Skeletal muscle tissue (tissue), 4 donors: ENCODE measurements around the gene HPS3. TPM values are rescaled to one million over a fixed set of nuclear protein-coding genes. Genes with fewer than 3 reads are reported as not detected.
"Not testable (repeated sequence)": the region's sequence is repeated elsewhere in the genome, so short reads cannot be mapped to it uniquely, and the experiment has no call there.

Experiments
- H3K27ac ChIP-seq: one replicate; pipeline ENCODE4 v1.7.0; 2013; ENCODE audit warnings: mild to moderate bottlenecking, low read depth, low read length, inconsistent platforms
- H3K27me3 ChIP-seq, 3 donors: one replicate each; pipeline ENCODE4 v1.7.0; 2013; ENCODE audit warnings: low read length in 3 of 3; ENCODE audit not compliant: control insufficient read depth in 3 of 3, insufficient read depth in 3 of 3
- H3K36me3 ChIP-seq, 3 donors: one replicate each; pipeline ENCODE4 v1.7.0; 2013; ENCODE audit warnings: low read length in 3 of 3; ENCODE audit not compliant: control insufficient read depth in 3 of 3, insufficient read depth in 3 of 3
- H3K4me1 ChIP-seq, 3 donors: one replicate each; pipeline ENCODE4 v1.7.0; 2013; ENCODE audit warnings: low read length in 3 of 3, mild to moderate bottlenecking in 3 of 3; ENCODE audit not compliant: control insufficient read depth in 3 of 3, insufficient read depth in 3 of 3
- H3K4me3 ChIP-seq, 3 donors: one replicate each; pipeline ENCODE4 v1.7.0; 2013; ENCODE audit warnings: low read length in 3 of 3
- H3K9ac ChIP-seq, 3 donors: one replicate each; pipeline ENCODE4 v1.7.0; 2013; ENCODE audit warnings: low read length in 3 of 3, mild to moderate bottlenecking in 3 of 3, moderate library complexity in 2 of 3, low read depth in 1 of 3
- H3K9me3 ChIP-seq, 3 donors: one replicate each; pipeline ENCODE4 v1.7.0; 2013; ENCODE audit warnings: low read length in 3 of 3; ENCODE audit not compliant: control insufficient read depth in 3 of 3
- total RNA-seq: library from RNA; depleted of rRNA; stranded (reverse); fragments of >200 nt; gene quantifications from one replicate; pipeline ENCODE4 v1.2.3, GENCODE V29; 2014
- donor health status: Osteomylitis.

Gene HPS3
- total RNA-seq, 1 donor from 2014 or later: 6.3 TPM

- H3K4me1 ChIP-seq: peaks cover 6 to 20% (median 7%) of the 10 kb centered on the region in 3 donors
- peaks cover 0 to 2% (median 0%) of the 10 kb centered on the region in 3 donors for H3K36me3 ChIP-seq
- peaks cover 0 to 4% (median 0%) of the 10 kb centered on the region in 3 donors for H3K9me3 ChIP-seq
- no peaks in the 10 kb centered on the region for H3K27me3 ChIP-seq
- H3K27ac ChIP-seq: peak overlapping the region; percentile 82
- H3K9ac ChIP-seq: no peak overlapping the region
- no peak overlapping the region for H3K4me3 ChIP-seq
Measured at GRCh38 chr3:149179220-149179619, 49.8 kb downstream of the HPS3 start.

DNA sequence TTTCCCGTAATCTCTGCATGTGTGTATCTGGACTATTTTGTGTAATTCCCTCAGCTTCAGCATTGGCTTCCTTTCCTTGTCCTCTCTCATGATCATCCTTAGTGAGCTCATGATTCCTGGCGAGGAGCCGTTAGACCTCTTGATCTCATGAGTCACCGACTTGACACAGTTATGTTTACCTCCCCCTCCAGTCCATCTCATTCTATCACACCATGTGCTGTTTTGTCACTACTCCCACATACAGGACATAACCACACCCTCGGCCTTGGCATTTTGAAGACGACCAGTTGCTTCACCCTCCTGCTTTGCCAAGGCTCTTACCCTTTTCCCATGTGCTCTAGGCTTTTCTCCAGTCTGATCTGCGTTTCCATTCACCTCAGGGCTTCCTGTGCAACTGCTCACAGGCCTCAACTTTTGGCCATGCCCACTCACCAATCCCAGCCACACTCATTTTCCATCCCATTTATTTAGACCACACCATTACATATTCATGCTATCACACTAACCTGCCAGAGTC is 50.7 kb downstream of the HPS3 start:
- Histone ChIP-seq H3K27me3 (no peaks in the 10 kb centered on the region), H3K9ac (no peak overlapping the region), H3K36me3 (peaks cover 0 to 2% (median 0%) of the 10 kb centered on the region in 3 donors), H3K9me3 (peaks cover 0 to 4% (median 0%) of the 10 kb centered on the region in 3 donors), H3K27ac (peak overlapping the region; percentile 82), H3K4me3 (no peak overlapping the region), H3K4me1 (peaks cover 6 to 20% (median 7%) of the 10 kb centered on the region in 3 donors)

DNA sequence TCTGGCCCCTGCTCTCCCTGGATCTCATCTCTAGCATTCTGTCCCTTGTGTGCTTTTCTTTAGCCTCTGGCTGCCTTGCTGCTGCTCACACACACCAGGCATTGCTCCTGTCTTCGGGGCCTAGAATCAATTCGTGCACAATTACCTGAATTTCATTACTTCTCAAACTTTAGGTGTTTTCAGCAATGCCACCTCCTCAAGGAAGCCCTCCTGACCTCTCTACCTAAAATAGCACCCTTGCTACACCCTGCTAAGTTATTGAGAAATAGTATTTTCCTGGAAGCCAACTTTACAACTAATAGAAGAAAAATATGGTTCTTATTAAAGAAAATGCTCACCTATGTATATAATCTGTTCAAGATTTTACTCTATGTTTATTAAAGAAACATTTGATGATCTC is 51.7 kb downstream of the HPS3 start:
- H3K27ac ChIP-seq: no peak overlapping the region
- peaks cover 0 to 4% (median 0%) of the 10 kb centered on the region in 3 donors for H3K9me3 ChIP-seq
- H3K27me3 ChIP-seq: no peaks in the 10 kb centered on the region
- peaks cover 0 to 2% (median 0%) of the 10 kb centered on the region in 3 donors for H3K36me3 ChIP-seq
- H3K9ac ChIP-seq: no peak overlapping the region
- H3K4me1 ChIP-seq: peaks cover 6 to 20% (median 7%) of the 10 kb centered on the region in 3 donors
- H3K4me3 ChIP-seq: no peak overlapping the region

DNA sequence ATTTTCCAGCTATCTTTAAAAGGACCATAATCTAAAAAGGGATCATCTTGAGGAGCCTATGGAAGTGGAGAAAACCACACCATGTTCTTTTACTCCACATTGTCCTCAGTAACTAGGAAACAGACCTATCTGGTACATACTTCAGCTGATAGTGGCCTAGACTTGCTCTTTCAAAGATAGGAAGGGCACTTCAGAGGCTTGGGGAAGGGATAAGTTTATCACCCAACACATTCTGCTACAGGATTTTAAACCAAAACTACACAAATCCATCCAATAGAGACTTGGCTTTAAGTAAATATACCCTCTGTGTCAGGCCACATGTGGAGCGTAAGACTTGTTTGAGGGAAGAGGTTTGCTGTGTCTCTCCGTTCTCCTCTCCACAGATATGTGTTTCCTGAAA is 56.8 kb downstream of the HPS3 start:
- no peaks in the 10 kb centered on the region for H3K27me3 ChIP-seq
- no peaks in the 10 kb centered on the region for H3K9me3 ChIP-seq
- no peak overlapping the region for H3K27ac ChIP-seq
- no peak overlapping the region for H3K4me3 ChIP-seq
- no peaks in the 10 kb centered on the region for H3K4me1 ChIP-seq
- no peaks in the 10 kb centered on the region for H3K36me3 ChIP-seq
- H3K9ac ChIP-seq: no peak overlapping the region

- H3K4me1 ChIP-seq: no peaks in the 10 kb centered on the region
- no peak overlapping the region for H3K4me3 ChIP-seq
- no peak overlapping the region for H3K9ac ChIP-seq
- no peaks in the 10 kb centered on the region for H3K36me3 ChIP-seq
- no peaks in the 10 kb centered on the region for H3K9me3 ChIP-seq
- no peaks in the 10 kb centered on the region for H3K27me3 ChIP-seq
- H3K27ac ChIP-seq: no peak overlapping the region
Measured at GRCh38 chr3:149186721-149187120, 57.3 kb downstream of the HPS3 start.

- H3K27me3 ChIP-seq: no peaks in the 10 kb centered on the region
- H3K36me3 ChIP-seq: no peaks in the 10 kb centered on the region
- H3K4me1 ChIP-seq: no peaks in the 10 kb centered on the region
- H3K9me3 ChIP-seq: no peaks in the 10 kb centered on the region
- H3K27ac ChIP-seq: no peak overlapping the region
- H3K4me3 ChIP-seq: no peak overlapping the region
- no peak overlapping the region for H3K9ac ChIP-seq
Measured at GRCh38 chr3:149188494-149188893, 59.1 kb downstream of the HPS3 start.

- Histone ChIP-seq H3K9ac (no peak overlapping the region), H3K27ac (no peak overlapping the region), H3K9me3 (no peaks in the 10 kb centered on the region), H3K4me3 (no peak overlapping the region), H3K36me3 (no peaks in the 10 kb centered on the region), H3K27me3 (peaks cover 0 to 3% (median 0%) of the 10 kb centered on the region in 3 donors), H3K4me1 (no peaks in the 10 kb centered on the region)
Measured at GRCh38 chr3:149195221-149195620, 65.8 kb downstream of the HPS3 start.

DNA sequence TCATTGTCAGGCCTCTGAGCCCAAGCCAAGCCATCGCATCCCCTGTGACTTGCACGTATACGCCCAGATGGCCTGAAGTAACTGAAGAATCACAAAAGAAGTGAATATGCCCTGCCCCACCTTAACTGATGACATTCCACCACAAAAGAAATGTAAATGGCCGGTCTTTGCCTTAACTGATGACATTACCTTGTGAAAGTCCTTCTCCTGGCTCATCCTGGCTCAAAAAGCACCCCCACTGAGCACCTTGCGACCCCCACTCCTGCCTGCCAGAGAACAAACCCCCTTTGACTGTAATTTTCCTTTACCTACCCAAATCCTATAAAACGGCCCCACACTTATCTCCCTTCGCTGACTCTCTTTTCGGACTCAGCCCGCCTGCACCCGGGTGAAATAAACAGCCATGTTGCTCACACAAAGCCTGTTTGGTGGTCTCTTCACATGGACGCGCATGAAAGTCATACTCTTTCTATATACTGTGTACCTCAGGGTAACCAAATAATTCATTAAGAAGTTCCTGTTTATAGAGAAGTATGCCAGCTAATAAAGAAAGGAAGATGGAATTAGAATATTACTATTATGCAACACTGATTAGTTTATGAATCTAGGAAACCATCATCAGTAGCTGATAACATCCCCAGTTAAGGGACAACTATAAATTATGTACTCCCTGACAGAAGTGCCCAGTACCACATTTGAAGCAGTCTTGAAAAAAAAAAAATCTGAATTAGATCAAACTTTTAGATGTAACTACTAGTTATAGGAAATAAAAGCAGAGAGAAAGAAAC is 67.6 kb downstream of the HPS3 start:
- H3K9me3 ChIP-seq, H3K27ac ChIP-seq, H3K36me3 ChIP-seq, H3K9ac ChIP-seq, H3K4me1 ChIP-seq, H3K27me3 ChIP-seq: not testable (repeated sequence)
- peak overlapping the region in 1 of 3 donors; percentile 30 for H3K4me3 ChIP-seq

DNA sequence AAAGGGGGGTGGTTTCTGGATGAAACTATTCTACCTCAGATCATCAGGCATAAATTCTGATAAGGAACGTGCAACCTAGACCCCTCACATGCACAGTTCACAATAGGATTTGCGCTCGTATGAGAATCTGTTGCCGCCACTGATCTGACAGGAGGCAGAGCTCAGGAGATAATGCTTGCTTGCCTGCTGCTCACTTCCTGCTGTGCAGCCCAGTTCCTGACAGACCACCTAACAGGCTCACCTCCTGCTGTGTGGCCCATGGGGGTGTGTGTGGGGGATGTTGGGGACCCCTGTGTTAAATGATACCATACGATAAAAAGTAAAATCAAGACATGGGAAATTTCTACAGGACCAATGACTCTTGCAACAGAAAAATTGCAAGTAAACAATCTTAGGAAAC is 68.2 kb downstream of the HPS3 start:
- Histone ChIP-seq H3K27ac (no peak overlapping the region), H3K4me1 (no peaks in the 10 kb centered on the region), H3K9me3 (no peaks in the 10 kb centered on the region), H3K27me3 (peaks cover 0 to 3% (median 0%) of the 10 kb centered on the region in 3 donors), H3K9ac (no peak overlapping the region), H3K36me3 (no peaks in the 10 kb centered on the region), H3K4me3 (peak overlapping the region in 1 of 3 donors; percentile 30)

DNA sequence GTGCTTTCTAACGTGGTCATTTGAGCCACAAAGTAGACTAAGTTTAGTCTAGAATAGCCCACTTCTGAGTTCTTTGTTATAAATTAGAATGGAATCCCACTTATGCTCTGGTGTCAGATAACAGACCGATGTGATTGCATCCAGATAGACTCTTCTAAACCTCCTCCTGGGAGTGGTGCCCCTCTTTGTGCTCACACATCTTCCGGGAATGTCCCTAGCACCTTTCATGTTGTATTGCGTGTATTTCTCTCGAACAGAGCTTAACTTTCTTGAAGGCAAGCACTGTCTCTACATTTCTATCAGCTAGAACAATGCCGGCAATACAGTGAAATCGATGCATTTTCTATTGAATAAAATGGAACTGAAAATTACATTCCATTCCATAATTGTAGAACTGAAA is 69.2 kb downstream of the HPS3 start:
- Histone ChIP-seq H3K27ac (no peak overlapping the region), H3K27me3 (peaks cover 0 to 3% (median 0%) of the 10 kb centered on the region in 3 donors), H3K9ac (no peak overlapping the region), H3K4me1 (no peaks in the 10 kb centered on the region), H3K4me3 (no peak overlapping the region), H3K36me3 (no peaks in the 10 kb centered on the region), H3K9me3 (no peaks in the 10 kb centered on the region)
